Activated CD8-positive, alpha-beta memory T cell treated with anti-CD3 and anti-CD28 coated beads, Interleukin-2, amount 50 U/mL, for 4 hours (primary cell): ENCODE measurements around the gene HSD17B14.
"Not testable (repeated sequence)": the region's sequence is repeated elsewhere in the genome, so short reads cannot be mapped to it uniquely, and the experiment has no call there.

Experiments used
- DNase-seq: peaks from one replicate; pipeline ENCODE4 v3.0.0-alpha.2; 2020

HSD17B14 gene

GRCh38 chr19:48836089-48837017 is at the start of gene HSD17B14:
HSD17B14 (minus strand) TSS chr19:48836491; CDS start chr19:48836411, 80 bp downstream.
- DNase-seq = no peak

DNA sequence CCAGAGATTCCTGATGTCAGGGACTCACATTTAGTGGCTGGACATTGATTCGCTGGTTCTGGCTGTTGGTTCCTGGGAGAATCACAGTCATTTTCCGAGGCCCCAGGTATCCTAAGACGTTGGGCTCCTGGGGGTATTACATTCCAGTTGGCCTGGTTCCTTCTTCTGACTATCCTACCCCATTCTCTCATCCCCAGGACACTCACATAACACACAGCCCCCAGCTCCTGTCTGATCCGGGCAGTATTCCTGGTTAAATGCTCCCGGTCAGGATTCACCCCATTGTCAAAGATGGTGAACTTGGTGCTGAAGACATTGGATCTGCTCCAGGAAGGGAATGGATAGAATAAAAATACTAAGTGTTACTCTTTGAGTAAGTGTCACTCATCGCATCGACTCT is 47.4 kb upstream of the HSD17B14 start:
- DNase-seq = no peak

- no peak for DNase-seq
Observed at GRCh38 chr19:48881741-48882657, 45.7 kb upstream of the HSD17B14 start.

- not testable (repeated sequence) for DNase-seq
Observed at GRCh38 chr19:48879696-48880095, 43.4 kb upstream of the HSD17B14 start.

- no peak for DNase-seq
Observed at GRCh38 chr19:48879025-48879637, 42.8 kb upstream of the HSD17B14 start.

- DNase-seq = no peak
Observed at GRCh38 chr19:48878196-48879024, 42.1 kb upstream of the HSD17B14 start.

- DNase-seq = no peak
Observed at GRCh38 chr19:48877855-48878195, 41.5 kb upstream of the HSD17B14 start.

DNA sequence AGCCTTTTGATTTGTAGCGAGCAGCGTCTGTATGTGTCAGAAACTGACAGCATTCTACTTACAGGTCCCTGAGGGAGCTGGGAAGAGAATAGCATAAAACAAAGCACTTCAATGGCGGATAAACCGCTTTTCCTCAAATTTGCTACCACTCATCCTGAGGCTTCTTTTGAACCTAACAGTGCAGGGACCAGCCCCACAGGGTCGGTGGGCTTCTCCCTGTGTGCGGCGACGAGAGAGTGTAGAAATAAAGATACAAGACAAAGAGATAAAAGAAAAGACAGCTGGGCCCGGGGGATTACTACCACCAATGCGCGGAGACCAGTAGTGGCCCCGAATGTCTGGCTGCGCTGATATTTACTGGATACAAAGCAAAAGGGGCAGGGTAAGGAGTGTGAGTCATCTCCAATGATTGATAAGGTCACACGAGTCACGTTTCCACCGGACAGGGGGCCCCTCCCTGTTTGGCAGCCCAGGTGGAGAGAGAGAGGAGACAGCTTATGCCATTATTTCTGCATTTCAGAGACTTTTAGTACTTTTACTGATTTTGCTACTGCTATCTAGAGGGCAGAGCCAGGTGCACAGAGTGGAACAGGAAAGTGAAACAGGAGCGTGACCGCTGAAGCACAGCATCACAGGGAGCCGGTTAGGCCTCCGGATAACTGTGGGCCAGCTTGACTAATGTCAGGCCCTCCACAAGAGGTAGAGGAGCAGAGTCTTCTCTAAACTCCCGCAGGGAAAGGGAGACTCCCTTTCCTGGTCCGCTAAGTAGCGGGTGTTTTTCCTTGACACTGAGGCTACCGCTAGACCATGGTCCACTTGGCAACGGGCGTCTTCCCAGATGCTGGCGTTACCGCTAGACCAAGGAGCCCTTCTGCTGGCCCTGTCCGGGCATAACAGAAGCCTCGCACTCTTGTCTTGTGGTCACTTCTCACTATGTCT is 40.0 kb upstream of the HSD17B14 start:
- DNase-seq = peak; percentile 56

DNA sequence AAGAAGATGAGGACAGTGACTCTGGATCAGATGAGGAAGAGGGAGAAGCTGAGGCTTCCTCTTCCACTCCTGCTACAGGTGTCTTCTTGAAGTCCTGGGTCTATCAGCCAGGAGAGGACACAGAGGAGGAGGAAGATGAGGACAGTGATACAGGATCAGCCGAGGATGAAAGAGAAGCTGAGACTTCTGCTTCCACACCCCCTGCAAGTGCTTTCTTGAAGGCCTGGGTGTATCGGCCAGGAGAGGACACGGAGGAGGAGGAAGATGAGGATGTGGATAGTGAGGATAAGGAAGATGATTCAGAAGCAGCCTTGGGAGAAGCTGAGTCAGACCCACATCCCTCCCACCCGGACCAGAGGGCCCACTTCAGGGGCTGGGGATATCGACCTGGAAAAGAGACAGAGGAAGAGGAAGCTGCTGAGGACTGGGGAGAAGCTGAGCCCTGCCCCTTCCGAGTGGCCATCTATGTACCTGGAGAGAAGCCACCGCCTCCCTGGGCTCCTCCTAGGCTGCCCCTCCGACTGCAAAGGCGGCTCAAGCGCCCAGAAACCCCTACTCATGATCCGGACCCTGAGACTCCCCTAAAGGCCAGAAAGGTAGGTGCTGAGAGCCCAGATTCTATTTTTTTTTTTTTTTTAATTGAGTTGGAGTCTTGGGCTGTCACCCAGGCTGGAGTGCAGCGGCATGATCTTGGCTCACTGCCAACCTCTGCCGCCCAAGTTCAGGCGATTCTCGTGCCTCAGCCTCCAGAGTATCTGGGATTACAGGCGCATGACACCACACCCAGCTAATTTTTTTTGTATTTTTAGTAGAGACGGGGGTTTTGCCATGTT is 38.2 kb upstream of the HSD17B14 start:
- no peak for DNase-seq

DNA sequence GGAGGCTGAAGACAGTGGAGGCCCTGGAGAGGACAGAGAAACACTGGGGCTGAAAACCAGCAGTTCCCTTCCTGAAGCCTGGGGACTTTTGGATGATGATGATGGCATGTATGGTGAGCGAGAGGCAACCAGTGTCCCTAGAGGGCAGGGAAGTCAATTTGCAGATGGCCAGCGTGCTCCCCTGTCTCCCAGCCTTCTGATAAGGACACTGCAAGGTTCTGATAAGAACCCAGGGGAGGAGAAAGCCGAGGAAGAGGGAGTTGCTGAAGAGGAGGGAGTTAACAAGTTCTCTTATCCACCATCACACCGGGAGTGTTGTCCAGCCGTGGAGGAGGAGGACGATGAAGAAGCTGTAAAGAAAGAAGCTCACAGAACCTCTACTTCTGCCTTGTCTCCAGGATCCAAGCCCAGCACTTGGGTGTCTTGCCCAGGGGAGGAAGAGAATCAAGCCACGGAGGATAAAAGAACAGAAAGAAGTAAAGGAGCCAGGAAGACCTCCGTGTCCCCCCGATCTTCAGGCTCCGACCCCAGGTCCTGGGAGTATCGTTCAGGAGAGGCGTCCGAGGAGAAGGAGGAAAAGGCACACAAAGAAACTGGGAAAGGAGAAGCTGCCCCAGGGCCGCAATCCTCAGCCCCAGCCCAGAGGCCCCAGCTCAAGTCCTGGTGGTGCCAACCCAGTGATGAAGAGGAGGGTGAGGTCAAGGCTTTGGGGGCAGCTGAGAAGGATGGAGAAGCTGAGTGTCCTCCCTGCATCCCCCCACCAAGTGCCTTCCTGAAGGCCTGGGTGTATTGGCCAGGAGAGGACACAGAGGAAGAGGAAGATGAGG is 37.4 kb upstream of the HSD17B14 start:
- no peak for DNase-seq

- peak; percentile 71 for DNase-seq
Observed at GRCh38 chr19:48872884-48873475, 36.7 kb upstream of the HSD17B14 start.

- DNase-seq = peak; percentile 99
Observed at GRCh38 chr19:48872182-48872883, 36.0 kb upstream of the HSD17B14 start, which contains the start of gene PPP1R15A. PPP1R15A (plus strand) TSS chr19:48872421; CDS start chr19:48873234, 813 bp downstream.

DNA sequence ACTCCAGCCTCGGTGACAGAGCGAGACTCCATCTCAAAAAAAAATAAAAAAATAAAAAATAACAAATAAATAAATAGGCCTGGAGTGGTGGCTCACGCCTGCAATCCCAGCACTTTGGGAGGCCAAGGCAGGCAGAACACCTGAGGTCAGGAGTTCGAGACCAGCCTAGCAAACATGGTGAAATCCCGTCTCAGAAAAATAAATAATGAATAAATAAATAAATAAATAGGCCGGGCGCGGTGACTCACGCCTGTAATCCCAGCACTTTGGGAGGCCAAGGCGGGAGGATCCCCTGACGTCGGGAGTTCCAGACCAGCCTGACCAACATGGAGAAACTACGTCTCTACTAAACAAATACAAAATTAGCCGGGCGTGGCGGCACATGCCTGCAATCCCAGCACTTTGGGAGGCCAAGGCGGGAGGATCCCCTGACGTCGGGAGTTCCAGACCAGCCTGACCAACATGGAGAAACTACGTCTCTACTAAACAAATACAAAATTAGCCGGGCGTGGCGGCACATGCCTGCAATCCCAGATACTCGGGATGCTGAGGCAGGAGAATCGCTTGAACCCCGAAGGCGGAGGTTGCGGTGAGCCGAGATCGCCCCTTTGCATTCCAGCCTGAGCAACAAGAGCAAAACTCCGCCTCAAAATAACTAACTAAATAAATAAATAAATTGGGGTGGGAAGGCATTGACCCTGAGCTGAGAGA is 35.3 kb upstream of the HSD17B14 start:
- DNase-seq = not testable (repeated sequence)

DNA sequence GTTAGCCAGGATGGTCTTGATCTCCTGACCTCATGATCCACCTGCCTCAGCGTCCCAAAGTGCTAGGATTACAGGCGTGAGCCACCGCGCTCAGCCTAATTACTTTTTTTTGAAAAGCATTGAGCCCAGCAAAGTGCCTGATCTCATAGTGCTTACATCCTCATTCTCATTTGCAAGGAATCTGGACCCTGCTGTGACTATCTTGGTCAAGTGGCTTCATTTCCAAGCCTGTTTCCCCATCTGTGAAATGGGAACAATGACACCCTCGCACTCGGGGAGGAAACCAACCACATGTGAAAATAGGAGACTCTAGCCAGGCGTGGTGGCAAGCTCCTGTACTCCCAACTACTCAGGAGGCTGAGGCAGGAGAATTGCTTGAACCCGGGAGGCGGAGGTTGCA is 33.8 kb upstream of the HSD17B14 start:
- DNase-seq = no peak

- DNase-seq = no peak
Observed at GRCh38 chr19:48868114-48868886, 32.0 kb upstream of the HSD17B14 start, which contains the start of gene PLEKHA4. PLEKHA4 (minus strand) TSS chr19:48868617; CDS start chr19:48867620, 997 bp downstream.

GRCh38 chr19:48867746-48868113 is 31.4 kb upstream of the HSD17B14 start:
- DNase-seq = no peak
